ENCODE data around the gene REC8.
"Not testable (repeated sequence)": the region's sequence is repeated elsewhere in the genome, so short reads cannot be mapped to it uniquely, and the experiment has no call there.

The REC8 gene

DNA sequence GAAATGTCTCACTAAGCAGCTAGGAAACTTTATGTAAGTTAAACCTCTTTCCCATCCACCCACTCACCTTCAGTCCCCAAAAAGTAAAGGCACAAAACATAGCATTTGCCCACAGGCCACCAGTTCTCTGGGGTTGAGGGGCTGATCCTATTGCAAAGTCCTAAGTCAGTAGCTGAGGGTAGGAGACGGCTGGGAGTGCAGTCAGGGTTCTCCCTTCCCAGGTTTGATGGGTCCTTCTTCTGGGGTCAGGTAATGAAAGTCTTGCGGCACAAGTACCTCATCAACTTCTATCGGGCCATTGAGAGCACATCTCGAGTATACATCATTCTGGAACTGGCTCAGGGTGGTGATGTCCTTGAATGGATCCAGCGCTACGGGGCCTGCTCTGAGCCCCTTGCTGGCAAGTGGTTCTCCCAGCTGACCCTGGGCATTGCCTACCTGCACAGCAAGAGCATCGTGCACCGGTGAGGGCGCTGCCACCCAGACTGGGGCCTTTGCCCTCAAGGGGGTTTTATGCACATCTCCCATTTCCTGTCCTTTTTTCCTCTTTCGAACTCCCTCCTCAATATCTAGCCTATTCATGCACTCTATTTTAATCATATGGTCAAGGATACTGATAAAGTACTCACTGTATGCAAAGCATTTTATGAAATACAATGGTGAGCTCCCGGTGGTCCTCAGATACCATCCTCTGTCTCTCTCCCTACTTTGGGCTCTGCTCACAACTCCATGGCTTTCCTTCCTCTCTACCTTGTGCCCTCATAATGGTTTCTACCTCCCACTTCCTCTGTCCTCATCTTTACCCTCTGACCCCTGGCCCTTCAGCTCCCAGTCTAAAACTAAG is 34.6 kb downstream of the REC8 start:
- no peak for FAIRE-seq

DNA sequence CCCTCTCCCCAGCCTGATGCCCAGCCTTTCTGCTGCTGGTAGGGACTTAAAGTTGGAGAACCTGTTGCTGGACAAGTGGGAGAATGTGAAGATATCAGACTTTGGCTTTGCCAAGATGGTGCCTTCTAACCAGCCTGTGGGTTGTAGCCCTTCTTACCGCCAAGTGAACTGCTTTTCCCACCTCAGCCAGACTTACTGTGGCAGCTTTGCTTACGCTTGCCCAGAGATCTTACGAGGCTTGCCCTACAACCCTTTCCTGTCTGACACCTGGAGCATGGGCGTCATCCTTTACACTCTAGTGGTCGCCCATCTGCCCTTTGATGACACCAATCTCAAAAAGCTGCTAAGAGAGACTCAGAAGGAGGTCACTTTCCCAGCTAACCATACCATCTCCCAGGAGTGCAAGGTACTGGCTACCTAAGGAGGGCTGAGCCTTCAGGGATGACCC is 35.2 kb downstream of the REC8 start:
- FAIRE-seq, result no peak

DNA sequence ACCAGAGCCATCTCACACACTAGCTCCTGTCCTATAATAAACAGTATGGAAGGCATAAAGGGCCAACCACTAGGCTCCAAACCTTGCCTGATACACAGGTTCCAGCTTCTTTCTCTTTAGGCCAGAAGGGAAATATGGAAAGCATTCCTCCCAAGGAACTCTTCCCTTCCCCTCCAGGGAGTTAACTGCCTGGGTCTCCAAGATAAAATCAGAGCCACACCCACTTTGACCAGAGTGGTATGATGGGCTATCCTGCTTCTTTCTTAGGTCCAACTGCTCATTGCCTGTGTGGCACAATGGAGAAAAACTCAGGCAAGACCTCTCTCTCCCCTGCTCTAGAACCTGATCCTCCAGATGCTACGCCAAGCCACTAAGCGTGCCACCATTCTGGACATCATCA is 35.7 kb downstream of the REC8 start:
- FAIRE-seq, result no peak

DNA sequence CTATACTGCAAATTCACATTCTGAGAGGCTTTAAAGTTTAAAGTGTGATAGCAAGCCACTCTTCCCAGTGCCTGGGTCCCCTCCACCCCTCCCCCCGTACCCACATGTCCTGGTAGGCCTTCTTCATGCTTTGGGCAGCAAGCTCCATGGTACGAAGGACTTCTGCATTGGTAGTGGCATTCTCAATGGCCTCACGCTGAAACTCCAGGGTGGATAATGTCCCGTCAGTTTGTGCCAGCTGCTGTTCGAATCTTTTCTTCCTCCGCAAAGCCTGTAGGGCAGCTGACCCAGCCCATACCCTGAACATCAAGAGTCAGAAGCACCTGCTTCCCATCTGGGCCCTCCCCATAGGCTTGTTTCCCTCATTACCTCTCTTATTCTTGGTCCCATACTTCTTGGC is 39.4 kb downstream of the REC8 start:
- no peak for FAIRE-seq

DNA sequence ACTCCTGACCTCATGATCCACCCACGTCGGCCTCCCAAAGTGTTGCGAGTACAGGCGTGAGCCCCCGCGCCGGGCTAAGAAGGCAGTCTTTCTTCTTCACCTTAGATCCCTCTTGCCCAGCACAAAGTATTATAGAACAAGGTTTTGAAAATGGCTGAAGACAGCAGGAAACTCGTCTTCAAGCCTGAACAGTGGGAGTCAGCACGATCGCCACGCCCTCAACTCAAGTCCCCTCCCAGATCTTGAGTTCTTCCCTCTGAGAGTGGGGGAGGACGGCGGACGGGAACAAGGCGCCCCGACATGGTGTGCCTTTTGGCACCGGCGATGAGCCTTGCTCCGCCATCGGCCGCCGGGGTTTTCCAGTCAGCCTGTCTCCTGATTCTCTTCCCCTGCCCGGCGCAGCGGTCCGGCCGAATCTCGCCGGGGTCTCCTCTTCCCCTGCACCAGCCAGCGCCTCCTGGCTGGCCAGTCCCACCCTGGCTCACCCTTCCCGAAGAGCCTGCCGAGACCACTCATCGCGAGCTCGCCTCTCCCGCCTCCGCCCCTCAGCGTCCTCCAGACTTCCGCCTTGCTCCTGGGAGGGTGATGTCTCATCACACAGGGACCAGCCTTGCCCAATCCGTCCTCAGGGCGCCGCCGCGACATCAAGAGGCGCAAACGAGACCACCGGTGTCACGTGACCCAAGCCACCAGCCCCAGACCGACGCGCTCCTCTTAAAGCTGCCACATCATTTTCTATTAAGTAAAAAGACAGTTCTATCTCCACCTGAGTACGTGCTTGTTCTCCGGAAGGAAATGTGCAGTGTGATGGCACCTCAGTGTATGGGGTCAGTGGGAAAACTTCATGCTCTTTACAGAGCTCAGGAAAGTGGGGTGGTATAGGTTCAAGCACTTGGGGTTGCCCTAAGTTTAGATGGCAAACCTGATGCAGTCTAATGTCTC is 41.3 kb downstream of the REC8 start, which contains the start of gene CHMP4A:
TSS of gene CHMP4A (minus strand) at position 565 of the 942 bp plus-strand sequence. CDS start at position 516, 49 bp downstream.
- peak; percentile 58 for FAIRE-seq

DNA sequence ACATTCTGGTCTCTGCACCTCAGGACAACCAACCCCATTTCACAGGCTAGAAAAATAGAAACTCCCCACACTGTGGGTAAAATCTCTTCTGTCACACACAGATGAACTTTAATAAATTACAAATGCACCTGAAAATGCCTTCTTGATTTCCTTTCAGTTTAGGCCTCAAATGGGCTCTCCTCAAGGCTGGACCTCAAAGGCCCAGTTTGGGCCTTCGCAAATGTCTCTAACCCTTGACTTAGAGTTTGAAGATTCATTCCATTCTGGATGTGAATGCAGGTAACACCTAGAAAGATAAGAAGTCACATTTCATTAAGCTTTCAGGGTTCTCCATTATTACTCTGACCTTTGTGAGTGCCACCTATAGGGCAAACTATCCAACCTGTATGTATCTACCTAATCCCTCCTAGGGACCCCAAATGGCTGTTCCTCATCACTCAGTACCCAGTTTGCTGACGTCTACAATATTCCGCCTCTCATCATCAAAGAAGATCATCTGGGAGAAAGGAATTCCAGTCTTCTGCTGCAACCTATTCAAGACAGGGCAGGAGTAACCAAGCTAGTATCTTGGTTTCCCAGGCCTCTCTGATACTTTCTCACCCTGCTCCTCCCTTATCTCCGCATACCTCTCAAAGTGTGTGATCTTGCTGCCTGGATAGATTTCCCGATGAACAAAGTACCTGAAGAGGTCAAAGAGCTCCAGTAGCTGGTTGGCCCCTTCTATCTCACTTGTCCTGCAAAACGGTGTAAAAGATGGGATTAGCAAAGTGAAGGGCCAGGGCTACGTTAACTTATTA is 42.2 kb downstream of the REC8 start:
- FAIRE-seq, result no peak

DNA sequence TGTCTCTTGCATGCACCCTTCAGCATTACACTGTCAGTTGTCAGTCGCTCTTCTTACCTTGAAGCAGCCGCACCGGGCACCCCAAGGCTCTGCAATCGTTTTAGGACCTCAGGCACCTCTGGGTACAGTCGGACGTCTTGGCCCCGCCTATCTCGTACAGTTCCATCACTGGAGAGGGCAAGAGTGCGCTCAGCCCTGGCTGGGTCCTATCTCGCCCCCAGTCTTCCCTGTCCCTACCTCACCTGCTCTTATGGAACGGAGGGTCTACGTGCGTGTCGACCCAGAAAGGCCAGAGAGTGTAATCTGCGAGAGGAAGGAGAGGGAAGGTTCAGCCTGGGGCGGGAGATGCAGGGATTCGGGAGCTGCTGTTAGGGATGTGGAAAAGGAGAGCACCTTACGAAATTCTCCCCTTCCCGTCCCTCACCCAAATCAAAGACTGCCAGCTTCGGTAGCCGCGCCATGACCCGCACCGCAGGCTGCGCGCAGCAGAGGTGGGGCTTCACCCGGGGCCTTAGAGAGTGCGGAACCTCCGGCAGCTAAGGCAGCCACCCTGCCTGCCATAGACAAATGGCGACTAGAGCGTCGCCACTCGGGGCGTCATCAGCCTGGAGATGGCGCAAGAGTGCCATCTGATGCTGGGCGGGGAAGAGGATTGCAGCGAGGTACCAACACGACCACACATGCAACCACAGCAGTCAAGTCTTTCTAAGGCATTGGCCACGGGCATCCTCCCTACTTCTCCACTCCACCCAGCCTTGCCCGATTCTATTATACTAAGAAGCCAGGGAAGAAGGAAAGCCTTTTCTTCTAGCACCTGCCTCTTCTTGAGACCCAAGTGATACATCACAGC is 43.8 kb downstream of the REC8 start, which contains the start of gene MDP1:
TSS of gene MDP1 (minus strand) at position 572 of the 850 bp plus-strand sequence. CDS start at position 461, 111 bp downstream.
- no peak for FAIRE-seq

DNA sequence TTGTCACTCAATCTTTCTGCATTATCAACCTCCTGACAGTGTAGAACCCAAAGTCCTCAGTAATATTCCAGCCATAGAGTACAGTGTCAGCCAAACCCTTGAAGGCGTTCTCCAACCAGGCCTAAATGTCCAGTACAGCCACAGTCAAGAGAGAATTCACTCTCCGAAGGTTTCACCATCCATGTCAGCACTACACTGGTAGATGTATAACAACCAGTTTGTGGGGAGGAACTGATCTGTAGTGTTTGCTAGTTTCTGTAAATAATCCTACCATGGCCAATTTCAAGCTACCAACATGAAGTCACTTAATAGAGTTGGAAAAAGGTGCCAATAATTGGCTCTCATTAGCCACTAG is 44.4 kb downstream of the REC8 start:
- no peak for FAIRE-seq

DNA sequence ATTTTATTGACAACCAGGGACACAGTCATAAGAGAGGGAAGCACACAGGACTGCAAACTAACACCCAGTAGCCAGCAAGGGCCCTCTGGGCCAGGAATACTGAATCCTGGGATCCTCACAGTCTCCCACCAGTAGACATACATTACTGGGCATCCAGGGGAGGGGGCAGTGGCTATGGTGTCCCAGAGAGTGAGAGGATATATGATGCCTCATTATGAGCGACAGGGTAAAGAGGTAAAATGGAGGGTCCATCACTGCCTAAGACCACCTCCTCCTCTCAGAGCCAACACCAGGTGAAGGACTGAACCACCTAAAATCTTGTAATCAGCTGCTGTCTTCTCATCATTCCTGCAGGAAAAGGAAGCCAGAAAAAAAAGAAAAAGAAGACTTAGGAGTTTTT is 45.0 kb downstream of the REC8 start:
- not testable (repeated sequence) for FAIRE-seq

DNA sequence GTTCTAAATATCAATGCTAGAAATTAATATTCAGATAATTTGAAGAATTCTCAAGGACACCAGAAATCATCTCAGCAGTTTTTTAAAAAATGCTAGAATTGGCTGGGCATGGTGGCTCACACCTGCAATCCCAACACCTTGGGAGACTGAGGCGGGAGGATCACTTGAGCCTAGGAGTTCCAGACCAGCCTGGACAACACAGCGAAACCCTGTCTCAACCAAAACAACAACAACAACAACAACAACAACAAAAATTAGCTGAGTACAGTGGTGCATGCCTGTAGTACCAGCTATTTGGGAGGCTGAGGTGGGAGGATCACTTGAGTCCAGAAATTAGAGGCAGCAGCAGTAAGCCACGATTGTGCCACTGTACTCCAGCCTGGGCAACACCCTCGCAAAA is 47.2 kb downstream of the REC8 start:
- no peak for FAIRE-seq

DNA sequence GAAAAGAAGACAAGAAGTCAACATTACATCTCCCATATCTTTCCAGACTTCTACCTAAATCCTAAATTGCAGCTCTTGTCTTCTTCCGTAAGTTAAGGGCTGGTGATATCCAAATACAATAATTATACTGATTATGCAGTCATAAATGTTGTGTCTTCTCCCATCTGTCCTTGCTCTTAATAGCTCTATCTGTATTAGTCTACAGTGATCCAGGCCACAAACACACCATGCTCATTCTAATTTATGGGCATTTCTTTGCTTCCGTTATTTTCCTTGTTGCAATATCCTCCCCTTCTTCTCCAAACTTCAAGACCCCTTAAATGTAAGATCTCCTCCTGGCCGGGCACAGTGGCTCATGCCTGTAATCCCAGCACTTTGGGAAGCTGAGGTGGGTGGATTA is 47.6 kb downstream of the REC8 start:
- FAIRE-seq, result no peak

DNA sequence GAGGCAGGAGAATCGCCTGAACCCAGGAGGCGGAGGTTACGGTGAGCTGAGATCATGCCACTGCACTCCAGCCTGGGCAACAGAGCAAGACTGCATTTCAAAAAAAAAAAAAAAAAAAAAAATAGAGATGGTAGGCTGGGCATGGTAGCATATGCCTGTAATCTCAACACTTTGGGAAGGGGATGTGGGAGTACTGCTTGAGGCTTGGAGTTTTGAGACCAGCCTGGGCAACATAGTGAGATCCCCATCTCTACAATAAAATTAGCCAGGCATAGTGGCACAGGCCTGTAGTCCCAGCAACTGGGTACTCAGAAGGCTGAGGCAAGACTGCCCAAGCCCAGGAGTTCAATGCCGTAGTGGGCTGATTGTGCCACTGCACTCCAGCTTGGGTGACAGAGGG is 51.1 kb downstream of the REC8 start:
- not testable (repeated sequence) for FAIRE-seq

DNA sequence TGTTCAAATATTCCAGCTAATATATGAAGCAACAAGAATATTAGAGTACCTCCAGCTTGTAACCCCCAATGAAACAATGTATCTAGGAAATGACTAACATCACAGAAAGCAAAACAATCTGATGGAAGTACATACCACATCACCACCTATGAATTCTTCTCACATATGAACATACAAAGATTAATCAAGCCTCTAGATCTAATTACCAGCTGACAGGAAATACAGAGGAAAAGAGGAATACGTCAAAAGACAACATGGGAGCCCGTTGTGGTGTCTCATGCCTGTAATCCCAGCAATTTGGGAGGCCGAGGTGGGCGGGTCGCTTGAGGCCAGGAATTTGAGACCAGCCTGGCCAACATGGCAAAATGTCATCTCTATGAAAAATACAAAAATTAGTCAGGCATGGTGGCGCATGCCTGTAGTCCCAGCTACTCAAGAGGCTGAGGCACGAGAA is 52.8 kb downstream of the REC8 start:
- FAIRE-seq, result no peak

DNA sequence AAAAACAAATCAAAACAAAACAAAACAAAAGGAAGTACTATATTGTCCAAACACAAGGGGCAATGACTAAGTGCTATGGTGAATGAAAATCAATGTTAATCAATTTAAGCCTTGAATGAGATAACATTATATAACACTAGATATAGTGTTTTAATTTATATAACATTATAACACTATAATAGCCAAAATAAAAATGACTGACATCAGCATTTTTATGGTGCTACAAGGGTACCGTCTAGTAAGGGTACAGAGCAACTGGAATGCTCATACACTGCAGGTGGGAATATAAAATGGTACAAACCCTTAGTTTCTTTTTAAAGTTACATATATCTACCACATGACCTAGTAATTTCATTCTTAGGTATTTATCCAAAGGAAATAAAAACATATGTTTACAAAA is 54.6 kb downstream of the REC8 start:
- no peak for FAIRE-seq

DNA sequence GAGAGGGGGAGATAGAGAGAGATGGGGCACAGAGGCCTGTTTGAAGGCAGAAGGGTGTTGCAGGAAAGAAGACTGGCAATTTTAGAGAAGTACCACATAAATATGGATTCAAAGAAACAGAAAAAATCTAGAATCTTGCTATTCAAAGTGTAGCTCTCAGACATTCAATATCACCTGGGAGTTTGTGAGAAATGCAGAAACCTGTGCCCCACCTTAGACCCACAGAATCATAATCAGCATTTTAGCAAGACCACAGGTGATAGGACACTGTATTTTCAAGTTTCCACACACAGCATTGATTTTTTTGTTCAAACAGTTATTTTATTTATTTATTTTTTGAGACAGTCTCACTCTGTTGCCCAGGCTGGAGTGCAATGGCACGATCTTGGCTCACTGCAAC is 57.0 kb downstream of the REC8 start:
- no peak for FAIRE-seq
